OCI-M2 (cell line): ENCODE data around the gene CYGB.
"Not testable (repeated sequence)": the region's sequence is repeated elsewhere in the genome, so short reads cannot be mapped to it uniquely, and the experiment has no call there.

Experiments used
- DNase-seq: peaks from one replicate; lab custom pipeline; 2025; ENCODE audit not compliant: unreplicated experiment; lab: John Stamatoyannopoulos, UW

Gene CYGB

DNA sequence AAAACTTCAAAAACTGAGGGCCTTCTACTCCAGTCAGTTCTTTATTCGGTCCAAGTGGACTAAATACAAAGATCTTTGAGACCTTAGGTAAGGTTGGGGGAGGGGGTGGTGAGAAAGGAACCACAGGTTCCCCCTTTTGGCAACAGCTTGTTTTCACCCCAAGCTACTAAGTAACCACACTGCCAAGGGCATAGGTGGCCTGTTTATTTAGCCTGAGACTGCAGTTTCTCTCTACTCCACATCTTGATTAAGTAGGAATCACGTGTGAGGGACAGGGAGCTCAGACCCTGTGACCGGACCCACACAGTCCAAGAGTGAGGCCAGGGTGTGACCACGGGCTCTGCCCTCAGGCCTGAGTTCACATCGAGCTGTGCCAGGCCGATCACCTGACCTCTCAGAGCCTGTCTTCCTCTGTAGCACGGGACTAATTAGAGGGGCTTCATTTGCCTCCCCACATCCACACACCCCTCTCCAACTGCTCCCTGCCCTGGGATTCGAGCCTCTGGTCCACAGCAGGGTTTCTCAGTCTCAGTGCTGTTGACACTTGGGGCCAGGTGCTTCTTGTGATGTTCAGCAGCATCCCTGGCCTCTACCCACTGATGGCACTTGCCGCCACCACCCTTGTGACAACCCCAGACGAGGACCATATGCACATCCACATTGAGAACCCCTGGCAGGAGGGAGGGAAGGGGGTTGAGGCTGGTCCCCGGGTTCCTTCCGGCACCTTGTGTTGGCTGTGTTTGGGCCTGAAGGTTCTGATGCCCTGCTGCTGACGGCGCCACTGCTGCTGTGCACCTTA is 30.3 kb upstream of the CYGB start:
- no peak for DNase-seq

DNA sequence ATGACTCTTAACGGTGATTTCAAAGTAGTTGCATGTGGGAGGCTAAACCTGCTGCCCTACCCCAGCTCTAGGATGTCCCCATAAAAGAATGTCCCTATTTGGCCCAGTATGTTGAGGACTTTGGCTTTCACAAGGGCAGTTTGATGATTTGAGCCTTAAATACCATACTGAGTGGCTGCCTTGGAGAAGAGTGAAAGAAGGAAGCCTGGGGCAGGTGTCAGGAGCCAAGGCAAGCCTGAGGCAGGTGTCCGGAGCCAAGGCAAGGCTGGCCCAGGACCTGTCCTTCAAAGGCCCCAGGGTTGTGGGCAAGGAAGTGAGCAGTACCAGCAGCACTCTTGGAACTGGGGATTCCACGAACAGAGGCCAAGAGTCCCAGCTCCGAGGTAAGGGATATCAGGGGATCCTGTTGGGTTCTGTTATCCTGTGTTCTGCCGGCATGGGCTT is 29.5 kb upstream of the CYGB start:
- DNase-seq = no peak

DNA sequence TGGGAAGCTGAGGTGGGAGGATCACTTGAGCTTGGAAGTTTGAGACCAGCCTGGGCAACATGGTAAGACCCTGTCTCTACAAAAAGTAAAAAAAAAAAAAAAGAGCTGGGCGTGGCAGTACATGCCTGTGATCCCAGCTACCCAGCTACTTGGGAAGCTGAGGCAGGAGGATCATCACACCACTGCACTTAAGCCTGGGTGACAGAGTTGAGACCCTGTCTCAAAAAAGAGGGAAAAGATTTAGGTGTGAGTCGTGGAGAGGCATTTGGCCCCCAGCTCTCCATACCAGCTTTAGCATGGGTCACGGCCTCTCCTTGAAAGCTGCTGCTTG is 29.1 kb upstream of the CYGB start:
- no peak for DNase-seq

DNA sequence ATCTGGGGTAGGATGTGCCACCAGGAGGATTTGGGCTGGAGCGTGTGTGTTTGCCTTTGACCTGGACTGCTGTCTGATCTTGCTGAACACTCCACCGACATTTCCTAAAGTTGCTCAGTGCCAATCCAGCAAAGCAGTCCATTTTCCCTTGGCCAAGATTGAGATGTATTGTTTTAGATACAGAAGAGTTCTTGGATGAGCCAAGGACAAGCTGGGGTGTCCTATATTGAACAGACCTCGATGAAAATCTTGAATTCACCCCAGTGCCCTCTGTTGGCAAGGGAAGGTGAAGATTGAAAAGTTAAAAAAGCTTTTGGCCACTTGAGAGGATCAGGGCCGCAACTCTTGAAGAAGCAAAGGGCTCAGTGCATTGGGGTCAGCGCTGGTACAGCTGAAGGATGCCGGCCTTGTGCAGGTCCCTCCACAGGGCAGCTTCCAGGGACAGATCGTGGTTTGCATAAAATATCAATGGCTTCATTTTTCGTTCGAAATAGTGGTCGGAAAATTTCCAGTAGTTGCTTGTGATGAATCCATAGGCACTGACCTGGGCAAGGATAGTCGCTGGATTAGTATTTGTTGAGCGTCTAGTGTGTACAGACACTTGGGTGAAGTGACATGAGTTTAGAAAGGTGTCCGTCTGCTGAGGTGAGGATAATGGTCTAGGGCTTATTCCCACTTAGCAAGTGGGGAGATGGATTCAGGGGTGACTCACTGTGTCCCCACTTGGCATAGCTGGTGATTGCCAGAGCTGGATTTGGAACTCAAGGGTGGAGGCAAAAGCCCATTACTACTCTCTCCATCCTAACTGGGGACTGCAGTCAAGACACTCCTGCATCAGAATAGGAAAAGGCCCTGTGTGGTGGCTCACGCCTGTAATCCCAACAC is 28.5 kb upstream of the CYGB start:
- no peak for DNase-seq

DNA sequence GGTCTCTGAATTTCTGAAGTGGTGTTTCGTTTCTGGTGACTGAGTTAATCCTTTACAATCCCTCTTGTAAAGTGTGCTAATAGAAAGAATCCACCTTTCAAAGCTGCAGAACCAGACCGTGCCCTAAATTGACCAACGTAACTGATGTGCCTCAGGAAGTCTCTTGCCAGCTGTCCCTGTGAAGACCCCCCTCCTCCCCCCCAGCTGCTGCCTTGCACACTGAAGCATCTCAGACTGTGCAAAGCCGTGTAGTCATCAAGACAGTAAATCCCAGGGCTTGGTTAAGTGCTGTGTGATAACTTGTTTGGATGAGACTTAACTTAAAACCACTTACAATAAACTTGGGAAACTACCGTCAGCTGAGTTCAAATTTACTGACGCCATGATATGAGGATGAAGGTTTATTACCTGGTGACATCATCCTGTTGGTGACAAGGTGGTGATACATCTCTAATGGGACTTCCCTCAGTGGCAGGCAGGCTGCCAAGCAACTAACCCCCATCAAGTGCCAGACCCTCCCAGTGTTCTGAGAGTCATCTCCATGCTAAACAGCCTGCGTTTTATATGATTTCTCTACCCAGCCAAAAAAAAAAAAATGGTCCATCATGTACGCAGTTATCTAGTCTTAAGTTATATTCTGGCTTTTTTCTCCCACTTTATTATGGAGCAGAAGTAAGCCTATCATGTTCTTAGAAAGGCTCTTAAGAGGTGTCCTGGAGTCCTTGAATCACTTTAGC is 27.6 kb upstream of the CYGB start:
- not testable (repeated sequence) for DNase-seq

DNA sequence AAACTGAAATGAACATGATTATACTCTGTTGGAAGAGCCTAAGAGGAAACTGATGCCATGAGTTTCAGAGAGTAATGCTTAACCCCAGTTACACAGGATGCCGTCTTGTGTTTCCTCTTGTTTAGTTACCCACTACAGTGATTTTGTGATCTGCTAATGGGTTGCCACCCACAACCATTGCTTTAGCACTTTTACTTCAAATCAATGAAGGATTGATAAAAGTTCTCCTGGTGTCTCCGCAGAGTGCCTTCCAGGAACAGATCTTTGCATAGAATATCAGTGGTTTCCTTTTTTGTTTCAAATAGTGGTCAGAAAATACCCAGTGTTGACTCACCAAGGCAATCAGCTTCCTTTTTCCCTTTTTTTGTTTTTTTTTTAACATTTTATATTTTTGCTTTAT is 25.9 kb upstream of the CYGB start:
- DNase-seq = not testable (repeated sequence)

DNA sequence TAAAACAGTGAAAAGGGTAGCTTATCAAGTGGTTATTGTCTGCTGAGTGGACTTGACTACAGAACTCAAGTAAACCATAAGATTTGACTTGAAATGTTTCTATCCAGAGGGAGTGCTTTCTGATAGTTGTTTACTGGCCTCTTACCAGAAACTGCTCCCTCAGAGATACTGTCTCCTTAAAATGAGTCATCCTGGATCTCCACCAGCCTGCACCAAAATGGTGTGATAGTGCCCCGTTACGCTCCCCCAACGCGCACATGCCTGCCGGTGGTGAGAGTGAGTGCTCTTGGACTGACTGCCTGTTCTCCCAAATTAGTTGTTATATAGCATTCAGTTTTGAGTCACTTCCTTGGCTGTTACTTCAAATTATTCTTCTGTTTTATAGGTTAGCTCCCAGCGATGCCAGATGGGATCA is 25.2 kb upstream of the CYGB start:
- DNase-seq = no peak

DNA sequence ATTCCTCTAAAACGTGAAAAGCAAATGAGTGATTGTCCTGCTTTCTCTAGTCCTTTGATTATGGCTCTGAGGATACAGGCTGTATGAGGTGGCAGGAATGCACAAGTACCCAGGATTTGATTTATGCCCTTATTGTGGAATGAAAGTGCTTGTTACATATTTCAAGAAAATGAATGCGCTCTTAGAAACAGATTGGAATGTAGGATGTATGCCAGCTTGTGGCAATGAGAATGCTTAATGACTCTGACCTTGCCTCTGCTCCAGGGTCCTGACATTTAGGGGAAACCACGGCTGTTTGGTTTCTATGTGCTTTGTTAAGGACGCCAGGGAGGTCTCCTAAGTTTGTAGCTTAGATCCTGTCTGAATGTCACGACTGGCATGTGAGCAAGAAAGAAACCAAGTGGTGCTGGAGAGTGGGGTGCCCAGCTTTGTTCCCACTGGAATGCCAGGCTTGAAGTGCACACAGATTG is 24.3 kb upstream of the CYGB start:
- DNase-seq = no peak

DNA sequence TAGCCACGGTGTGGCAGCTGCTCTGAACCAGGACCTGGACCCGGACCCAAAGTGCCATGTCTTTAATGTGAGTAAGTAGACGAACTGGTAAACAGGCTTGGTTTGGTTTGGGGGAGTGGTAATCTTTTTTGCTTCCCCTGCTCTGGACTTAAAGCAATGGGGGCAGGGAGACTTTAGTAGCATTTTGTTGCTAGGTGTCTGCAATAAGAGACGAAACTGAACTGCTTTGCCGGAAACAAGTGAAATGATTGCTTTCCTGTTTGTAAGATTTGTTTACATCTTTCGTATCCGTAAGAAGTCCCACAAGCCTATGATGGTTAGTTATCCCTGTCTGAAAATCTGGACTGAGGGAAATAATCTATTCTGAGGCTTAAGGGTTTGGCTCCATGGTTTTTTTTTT is 23.8 kb upstream of the CYGB start:
- DNase-seq = no peak

DNA sequence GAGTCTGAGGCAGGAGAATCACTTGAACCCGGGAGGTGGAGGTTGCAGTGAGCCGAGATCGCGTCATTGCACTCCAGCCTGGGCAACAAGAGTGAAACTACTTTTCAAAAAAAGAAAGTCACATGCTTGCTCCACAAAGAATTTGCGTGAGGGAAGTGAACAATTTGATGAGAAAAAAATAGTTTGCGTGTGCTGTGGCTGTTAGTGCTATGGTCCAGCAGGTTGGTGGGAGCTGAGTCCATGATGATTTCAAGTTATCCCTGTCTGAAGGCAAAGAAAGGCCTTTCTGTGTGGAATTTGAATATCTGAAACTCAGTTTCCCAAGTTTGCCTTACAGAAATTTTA is 23.3 kb upstream of the CYGB start:
- no peak for DNase-seq

DNA sequence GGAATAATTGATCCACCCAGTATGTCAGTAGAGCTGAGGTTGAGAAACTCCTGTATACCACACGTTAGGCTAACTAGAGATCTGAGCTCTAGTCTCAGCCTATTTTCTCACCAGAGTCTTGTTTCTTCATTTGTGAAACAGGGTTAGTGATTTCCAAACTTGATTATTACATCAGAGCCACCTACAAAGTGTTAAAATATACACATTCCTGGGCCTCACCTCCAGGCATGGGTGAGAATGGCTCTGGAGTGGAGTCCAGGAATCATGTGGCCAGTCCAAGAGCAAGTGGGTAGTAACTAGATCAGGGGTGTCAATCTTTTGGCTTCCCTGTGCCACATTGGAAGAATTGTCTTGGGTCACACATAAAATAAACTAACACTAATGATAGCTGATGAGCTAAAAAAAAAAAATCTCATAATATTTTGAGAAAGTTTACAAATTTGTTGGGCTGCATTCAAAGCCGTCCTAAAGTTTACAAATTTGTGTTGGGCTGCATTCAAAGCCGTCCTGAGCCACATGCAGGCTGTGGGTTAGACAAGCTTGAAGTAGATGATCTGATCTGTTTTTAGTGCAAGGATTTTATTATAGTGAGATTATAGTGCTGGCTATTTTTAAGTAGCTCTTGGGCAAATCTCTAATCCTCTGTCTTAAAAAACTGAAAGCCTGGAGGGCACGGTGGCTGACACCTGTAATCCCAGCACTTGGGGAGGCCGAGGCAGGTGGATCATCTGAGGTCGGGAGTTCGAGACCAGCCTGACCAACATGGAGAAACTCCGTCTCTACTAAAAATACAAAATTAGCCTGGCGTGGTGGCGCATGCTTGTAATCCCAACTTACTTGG is 22.7 kb upstream of the CYGB start:
- no peak for DNase-seq

DNA sequence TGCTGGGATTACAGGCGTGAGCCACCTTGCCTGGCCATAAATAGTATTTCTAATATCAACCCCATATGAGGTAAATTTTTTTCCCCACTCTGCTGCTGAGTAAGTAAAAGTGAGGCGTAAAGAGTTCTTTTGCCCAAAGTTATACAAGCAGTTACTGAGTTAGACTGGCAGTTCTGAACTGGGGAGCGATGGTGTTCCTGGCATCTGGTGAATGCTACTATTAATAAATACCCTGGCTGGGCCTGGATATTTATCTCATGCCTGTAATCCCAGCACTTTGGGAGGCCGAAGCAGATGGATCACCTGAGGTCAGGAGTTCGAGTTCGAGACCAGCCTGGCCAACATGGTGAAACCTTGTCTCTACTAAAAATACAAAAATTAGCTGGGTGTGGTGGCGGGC is 22.0 kb upstream of the CYGB start:
- DNase-seq = not testable (repeated sequence)

DNA sequence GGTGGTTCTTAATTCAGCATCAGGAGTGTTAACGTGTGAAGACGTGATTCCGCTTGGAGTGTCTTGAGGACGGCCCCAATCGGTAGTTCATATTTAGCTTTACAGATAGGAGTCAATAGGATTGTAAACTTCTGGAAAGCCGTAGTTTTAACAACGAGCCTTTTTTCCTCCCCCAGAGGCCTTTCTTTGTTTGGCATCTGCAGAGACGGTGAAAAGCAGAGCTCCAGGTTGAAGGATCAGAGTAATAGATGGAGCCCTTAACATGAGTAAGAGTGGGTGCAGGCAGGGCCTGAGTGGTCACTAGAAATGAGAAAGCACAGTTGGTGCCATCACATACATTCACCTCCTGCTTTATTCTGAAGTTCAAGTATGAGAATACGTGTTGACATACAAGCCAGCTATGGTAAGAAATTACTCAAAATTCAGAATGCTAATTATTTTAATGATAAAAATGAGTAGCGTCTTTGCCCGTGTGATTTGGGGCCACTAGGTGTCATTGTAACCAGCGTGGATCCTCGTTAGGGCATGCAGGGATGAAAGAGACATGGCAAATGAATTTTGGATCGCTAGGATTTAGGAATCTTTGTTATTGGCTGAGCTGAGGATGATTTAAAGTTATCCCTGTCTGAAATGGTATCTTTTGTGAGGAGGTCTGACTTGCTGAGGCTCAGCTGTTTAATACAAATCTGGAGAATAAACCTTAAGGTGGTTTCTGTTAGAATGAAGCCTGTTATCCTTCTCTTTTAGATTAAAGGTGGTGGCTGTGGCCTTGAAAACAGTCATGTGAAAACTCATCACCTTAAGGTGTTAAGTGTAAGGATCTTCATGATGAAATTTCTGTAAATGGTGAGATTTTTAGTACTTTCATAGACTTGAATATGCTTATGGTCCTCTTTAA is 20.9 kb upstream of the CYGB start:
- no peak for DNase-seq

DNA sequence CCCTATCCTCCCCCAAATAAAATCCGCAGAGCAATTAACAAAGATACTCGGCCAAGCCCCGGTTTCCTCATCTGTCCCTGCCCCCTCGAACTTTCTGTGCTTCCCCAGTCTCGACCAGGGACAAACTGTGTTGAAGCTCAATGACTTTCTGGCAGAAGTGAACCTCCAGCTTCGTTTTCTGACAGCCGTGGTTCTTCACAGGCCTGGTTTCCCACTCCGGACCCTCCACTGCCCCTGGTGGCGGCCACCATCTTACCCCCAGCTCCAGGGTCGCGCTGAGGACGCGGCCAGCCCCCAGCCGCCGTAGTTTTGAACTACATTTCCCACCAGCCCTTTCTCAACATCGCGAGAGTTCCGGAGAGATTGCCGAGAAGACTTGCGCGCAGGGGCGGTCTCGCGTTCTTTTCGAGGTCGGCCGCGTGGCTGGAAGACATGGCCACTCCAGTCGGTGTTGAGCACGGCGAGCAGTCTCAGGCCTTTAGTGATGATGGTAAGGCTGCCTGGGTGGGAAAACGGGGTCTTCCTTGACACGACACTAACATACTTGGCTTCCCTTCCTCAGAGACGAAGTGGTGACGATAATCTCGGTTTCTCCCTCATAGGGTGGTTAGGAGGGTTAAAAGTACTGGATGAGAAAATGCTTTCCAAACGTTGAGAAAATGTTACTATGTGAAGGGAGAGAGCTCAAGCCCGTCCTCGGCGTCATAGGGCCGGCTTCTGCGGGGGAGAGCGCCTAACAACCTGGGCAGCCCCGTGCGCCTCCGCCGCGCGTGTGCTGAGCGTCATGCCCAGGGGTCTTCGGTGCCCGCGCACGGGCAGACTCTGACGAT is 20.1 kb upstream of the CYGB start:
- peak; percentile 54 for DNase-seq

DNA sequence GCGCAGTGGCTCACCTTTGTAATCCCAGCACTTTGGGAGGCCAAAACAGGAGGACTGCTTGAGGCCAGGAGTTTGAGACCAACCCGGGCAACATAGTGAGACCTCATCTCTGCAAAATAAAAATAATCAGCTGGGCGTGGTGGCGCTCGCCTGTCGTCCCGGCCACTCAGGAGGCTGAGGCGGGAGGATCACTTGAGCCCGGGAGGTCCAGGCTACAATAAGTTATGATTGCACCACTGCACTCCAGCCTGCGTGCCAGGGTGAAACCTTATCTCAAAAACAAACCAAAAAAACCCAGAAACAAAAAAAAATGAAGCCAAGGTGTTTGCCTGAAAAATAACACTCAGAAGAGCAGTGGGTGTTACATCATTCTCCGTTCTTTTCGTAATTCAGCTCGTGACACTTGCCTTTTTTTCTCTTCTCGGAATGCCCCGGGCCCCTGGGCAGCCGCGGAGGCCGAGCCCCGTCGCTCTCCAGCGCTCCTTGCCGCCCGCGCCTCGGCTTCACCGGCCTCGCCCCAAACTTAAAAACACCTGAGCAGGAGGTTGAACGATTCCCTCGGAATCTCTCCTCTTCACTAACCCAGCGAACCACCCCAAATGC is 19.4 kb upstream of the CYGB start:
- no peak for DNase-seq

DNA sequence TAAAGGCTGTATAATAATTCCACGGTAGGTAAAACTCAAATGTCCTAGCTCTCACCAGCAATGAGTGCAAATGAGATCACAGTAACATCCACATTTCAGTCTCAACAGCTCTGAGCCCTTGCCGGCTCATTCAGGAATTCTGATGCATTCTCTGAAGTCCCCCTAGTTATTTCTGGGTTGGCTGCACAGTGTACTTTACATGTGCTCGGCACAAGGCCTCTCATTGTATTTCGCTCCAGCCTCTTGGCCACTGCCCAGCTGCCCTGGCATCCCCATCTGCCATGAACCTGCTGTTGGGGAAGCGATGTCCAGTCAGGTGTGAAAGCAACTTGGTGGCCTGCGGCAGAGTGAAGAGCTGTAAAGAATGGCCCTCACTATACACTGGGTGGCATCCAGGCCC is 16.6 kb upstream of the CYGB start:
- DNase-seq = no peak

DNA sequence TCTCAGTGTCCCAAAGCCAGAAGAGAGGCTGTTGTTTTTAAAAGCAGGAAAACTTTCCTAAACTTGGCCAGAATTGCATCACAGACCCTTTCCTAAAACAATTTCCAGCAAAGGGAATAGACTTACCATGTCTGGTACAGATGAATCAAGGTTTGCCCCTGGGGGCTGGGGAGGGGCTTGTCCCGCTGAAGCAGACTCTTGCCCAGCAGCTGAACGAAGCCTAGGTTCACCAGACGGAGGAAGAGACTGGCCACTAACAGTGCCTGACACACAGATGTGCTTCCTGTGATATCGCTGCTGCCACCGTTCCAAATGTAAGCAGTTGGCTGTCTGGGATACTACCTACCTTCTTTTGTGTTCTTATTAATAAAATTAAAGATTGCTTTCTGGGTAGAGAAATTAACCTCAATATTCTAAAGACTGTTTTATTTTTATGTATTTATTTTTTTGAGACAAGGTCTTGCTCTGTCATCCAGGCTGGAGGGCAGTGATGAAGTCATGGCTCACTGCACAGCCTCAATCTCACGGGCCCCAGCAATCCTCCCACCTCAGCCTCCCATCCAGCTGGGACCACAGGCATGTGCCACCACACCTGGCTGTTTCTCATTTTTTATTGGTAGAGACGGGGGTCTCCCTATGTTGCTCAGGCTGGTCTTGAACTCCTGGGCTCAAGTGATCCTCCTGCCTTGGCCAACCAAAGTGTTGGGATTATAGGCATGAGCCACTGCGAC is 15.8 kb upstream of the CYGB start:
- no peak for DNase-seq

DNA sequence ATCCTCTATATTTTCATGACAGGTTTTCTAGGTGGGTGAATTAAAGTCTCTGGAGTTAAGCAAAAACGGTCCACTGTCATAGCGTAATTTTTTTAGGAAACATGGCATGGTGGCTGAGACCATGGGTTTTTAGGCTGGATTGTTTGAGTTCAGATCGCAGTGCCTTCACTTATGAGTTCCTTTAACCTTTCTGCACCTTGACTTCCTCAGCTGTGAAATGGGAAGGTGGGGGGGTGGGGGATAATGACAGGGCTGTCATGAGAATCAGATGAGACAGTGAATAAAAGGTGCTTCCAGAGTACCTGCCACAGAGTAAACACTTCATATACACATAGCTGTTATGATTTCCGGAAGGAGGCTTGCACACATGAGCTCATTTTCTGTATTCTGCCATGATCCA is 14.2 kb upstream of the CYGB start:
- no peak for DNase-seq
